MM.1S (cell line): Measurements from ENCODE around the gene PPP1R9B.

Source experiments
- EZH2phosphoT487 ChIP-seq: fragments of 300-600 bp; sonication (generic); IDR thresholded peaks from 2 replicates; pipeline ENCODE4 v1.6.1; 2018; ENCODE audit warnings: antibody characterized with exemption, low read length
- TF ChIP-seq, protein P1 (sequence below): fragments of 300-600 bp; sonication (generic); IDR thresholded peaks from 2 replicates; pipeline ENCODE4 v1.5.1; 2016; ENCODE audit warnings: antibody characterized with exemption, low read length, mixed read lengths

DNA sequence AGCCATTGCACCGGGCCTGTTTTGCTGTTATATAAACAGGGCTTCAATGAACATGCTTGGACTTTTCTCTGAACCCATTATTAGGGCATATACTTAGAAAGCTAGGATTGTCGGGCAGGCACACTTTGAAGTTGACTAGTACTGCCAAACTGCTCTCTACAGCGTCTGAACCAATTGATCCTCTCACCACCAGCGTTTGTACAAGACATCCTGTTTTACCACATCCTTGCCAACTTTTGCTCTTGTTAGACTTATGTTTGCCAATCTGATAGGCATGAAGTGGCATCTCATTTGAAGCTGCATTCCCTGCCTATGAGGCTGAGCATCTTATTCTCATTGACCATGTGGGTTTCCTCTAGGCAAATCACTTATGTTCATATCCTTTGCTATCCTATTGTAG, 7.4 kb upstream of the PPP1R9B start:
- TF ChIP-seq, protein P1, sequence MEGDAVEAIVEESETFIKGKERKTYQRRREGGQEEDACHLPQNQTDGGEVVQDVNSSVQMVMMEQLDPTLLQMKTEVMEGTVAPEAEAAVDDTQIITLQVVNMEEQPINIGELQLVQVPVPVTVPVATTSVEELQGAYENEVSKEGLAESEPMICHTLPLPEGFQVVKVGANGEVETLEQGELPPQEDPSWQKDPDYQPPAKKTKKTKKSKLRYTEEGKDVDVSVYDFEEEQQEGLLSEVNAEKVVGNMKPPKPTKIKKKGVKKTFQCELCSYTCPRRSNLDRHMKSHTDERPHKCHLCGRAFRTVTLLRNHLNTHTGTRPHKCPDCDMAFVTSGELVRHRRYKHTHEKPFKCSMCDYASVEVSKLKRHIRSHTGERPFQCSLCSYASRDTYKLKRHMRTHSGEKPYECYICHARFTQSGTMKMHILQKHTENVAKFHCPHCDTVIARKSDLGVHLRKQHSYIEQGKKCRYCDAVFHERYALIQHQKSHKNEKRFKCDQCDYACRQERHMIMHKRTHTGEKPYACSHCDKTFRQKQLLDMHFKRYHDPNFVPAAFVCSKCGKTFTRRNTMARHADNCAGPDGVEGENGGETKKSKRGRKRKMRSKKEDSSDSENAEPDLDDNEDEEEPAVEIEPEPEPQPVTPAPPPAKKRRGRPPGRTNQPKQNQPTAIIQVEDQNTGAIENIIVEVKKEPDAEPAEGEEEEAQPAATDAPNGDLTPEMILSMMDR: no peak
- TF ChIP-seq EZH2phosphoT487: no peak
